Inflammatory macrophage (primary cell): Measurements from ENCODE around the gene HAPLN2.
A peak's percentile ranks its signal among the peaks of the same experiment; 100 is the strongest.

Source experiments
- DNase-seq, 2 donors: peaks; one replicate each; pipeline ENCODE4 v3.0.0-alpha.2; 2020 to 2022

HAPLN2 gene

DNA sequence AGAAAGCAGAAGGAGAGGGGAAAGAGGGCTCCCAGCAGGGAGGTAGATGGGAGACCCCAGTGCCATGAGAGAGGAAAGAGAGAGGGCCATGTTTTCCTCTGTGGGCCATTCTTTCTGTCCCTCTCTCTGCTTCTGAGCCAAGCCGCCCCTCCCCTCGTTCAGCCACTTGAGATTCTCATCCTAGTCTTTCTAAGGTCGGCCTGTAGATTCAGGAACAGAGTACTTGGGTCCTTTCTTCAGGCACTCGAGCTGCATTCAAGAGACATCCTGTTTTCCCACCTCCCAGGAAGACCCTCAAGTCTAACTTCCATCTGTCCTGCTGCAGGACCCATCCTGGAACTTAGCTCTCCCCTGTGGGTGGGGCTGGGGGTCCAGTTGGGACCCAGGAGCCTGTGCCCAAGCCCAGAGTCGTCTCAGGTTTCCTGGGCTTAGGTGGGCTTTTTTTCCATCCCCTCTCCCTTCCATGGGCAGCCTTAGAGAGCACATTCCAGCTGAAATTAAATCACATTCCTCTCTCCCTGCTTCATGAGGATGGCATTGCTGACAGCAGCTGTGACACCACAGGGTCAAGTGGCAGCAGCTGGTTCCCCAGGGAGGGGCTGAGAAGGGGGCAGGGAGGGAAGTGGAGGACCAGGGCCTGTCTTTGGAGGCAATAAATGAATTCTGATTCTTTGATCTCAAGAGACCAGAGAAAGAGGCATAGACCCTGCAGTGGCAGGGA lies 45.0 kb downstream of the HAPLN2 start:
- no peak for DNase-seq

DNA sequence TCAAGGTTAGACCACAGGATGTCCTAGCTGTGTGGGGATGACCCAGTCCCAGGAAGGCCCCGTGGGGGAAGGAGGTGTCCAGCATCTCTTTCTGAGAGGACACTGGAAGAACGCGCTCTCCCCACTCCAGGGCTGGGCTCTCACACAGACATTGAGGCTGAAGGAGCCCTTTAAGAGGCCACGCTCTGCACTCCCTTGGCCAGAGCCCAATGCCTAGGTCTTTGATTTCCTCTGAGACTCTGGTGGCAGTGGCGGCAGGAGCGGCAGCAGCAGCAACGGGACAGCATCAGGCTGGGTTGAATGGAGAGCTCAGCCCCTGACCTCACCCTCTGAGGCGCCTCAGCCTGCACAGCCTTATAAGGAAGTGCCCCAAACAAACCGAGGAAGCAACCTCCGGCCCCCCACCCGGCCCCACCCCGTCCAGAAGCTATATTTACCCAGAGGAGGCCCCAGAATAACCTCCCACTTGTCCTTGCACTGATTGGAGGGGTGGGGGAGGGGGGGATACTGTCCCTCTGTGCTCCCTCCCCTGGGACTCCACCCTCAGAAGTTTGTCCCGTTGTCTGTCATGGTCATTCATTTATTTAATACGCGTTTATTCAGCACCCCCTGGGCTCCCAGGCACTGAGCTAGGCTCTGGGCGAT lies 45.7 kb downstream of the HAPLN2 start:
- DNase-seq = peak; percentile 41 to 61

DNA sequence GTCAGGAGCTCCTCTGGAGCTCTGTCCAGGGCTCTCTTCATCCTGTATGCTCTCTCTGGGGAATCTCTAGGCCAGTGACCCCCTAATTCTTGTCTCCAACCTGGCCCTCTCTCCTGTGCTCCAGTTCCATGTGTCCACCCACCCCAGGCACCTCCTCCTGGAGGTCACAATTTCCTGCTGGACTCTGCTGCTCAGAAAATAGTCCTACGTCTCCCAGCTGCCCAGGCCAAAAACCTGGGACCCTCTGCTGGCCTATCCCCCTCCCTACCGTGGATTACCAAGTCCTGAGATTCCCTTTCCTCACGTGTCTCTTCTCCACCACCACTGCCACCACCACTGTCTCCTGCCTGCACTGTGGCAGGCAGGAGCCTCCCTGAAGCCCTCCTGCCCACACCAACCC lies 46.3 kb downstream of the HAPLN2 start:
- no peak for DNase-seq

- no peak for DNase-seq
Measured at GRCh38 chr1:156666862-156667609, 47.8 kb downstream of the HAPLN2 start.

DNA sequence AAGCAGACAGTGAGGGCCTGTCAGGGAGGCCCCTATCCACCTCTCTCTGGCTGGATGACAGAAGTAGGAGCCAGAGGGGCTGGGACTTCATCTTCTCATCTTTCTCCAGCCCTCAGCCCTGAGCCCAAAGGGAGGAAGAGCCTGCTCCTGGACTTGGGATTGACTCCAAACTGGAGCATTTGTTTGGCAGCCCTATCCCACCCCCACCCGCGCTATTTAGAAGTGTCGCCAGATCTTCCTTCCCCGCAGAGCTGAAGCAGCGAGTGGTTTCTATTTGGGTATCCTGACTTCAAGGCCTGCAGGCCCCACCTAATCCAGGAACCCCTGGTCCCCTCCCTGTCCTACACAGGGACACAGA lies 48.4 kb downstream of the HAPLN2 start:
- no peak for DNase-seq

DNA sequence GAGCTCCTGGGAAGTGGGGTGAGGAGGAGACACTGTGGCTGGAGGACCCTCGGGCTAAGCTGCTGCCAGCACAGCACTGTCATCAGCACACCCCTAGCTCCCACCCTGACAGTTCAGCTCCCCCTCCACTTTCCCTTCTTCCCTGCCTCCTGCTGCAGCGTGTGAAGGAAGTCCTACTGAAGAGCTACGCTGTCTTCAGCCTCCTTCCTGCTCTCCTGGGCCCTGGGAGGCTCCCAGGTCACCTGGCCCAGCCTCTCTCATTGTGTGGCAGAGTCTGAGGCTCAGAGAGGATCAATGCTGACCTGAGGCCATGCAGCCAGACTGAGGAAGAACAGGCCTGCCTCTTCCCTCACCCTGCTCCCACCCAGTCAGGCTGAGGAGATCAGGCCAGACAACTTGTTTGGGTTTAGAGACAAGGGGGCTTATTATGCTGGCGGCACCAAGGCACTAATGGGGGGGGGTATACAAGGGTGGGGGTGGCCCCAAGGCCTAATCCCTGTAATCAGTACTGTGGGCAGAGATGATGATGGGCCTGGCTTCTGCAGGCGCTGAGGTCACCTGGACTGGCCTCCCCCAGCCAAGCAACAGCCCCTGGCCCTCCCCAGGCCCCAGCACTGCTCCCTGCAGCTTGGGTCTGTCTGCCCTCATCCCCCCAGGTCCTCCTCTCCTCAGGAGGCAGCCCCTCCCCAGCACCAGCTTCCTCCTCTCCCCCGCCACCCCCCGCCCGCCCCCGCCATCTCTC lies 48.9 kb downstream of the HAPLN2 start:
- DNase-seq = no peak

GRCh38 chr1:156668801-156669637 lies 49.8 kb downstream of the HAPLN2 start:
- no peak for DNase-seq

DNA sequence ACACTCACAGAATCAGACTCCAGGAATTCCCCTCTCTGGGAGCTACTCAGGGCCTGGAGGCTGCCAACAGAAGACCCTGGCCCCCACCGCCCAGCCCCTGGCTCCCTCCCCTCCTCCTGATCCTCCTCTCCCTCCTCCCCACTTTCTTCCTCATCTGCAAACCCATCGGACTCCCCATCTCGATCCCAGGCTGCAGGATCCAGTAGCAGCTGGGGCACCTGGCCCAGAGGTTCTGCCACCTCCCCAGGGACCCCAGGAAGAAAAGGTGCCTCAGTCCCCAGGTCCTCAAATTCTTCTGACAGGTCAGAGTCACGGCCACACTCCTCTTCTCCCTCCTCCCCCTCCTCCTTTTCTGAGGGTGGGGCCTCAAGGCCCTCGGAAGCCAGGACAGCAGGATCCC lies 50.6 kb downstream of the HAPLN2 start:
- no peak for DNase-seq

- DNase-seq = no peak
Measured at GRCh38 chr1:156670359-156670758, 51.1 kb downstream of the HAPLN2 start.

GRCh38 chr1:156670791-156671190 lies 51.6 kb downstream of the HAPLN2 start:
- DNase-seq = no peak

DNA sequence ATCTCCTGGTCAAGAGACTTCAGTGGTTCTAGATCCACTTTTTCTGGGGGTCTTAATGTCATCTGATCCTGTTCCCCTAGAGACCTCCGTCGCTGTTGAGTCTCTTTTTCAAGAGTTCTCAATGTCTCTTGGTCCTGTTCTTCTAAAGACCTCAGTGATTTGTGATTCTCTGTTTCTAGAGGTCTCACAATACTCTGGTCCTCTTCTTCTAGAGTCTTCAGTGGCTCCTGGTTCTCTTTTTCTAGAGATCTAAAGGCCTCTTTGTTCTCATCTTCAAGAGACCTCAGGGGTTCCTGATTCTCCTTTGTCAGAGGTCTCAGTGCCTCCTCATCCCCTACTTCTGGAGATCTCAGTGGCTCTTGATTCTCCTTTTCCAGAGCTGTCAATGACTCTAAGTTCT lies 52.6 kb downstream of the HAPLN2 start:
- no peak for DNase-seq

GRCh38 chr1:156673387-156674121 lies 54.3 kb downstream of the HAPLN2 start:
- peak; percentile 47 to 80 for DNase-seq
